HepG2 (cell line): ENCODE measurements around the gene RUSC1. TPM values are rescaled to one million over a fixed set of nuclear protein-coding genes. Genes with fewer than 3 reads are reported as not detected.

ENCODE experiments used
- CBX2 ChIP-seq, 2 experiments: fragments of 200-600 bp in 1 of 2; sonication (generic); formaldehyde crosslinking in 1 of 2; IDR thresholded peaks; 2 replicates each; pipeline versions ENCODE4 v1.7.0 to v1.8.1; 2018 to 2022; ENCODE audit warnings: low read depth in 2 of 2, low read length in 1 of 2, mild to moderate bottlenecking in 1 of 2, missing genetic modification reagents in 1 of 2
- GABPA ChIP-seq, 2 experiments: IDR thresholded peaks; 2 replicates each; pipeline ENCODE4 v1.6.1; 2011 to 2016; ENCODE audit warnings: low read depth in 2 of 2, low read length in 1 of 2, missing biosample characterization in 1 of 2, missing genetic modification characterization in 1 of 2
- HNF1A ChIP-seq, 2 experiments: sonication (generic) in 1 of 2; formaldehyde crosslinking in 1 of 2; IDR thresholded peaks; 2 replicates each; pipeline versions ENCODE4 v1.4.0 to v1.6.1; 2016 to 2020; ENCODE audit warnings: borderline replicate concordance in 1 of 2, low read depth in 1 of 2, mild to moderate bottlenecking in 1 of 2, missing genetic modification reagents in 1 of 2
- MXD4 ChIP-seq: IDR thresholded peaks from 2 replicates; pipeline ENCODE4 v1.6.1; 2016; ENCODE audit warnings: mild to moderate bottlenecking, missing biosample characterization, missing genetic modification reagents
- NR2C2 ChIP-seq: sonication (generic); formaldehyde crosslinking; IDR thresholded peaks from 2 replicates; pipeline ENCODE4 v1.4.0; 2020; ENCODE audit warnings: missing genetic modification reagents, mild to moderate bottlenecking, moderate library complexity, borderline replicate concordance
- PPARG ChIP-seq: conservative IDR thresholded peaks from 2 replicates; pipeline ENCODE4 v1.6.1; 2016; ENCODE audit warnings: missing biosample characterization, missing genetic modification reagents
- RAD21 ChIP-seq: fragments of 450-650 bp; formaldehyde crosslinking; IDR thresholded peaks from 2 replicates; pipeline ENCODE4 v1.5.0; 2020; ENCODE audit warnings: mild to moderate bottlenecking
- REPIN1 ChIP-seq: sonication (generic); formaldehyde crosslinking; IDR thresholded peaks from 2 replicates; pipeline ENCODE4 v1.8.0; 2022; ENCODE audit warnings: missing genetic modification reagents, low read depth, mild to moderate bottlenecking, borderline replicate concordance
- SP4 ChIP-seq: sonication (generic); formaldehyde crosslinking; IDR thresholded peaks from 2 replicates; pipeline ENCODE4 v1.8.1; 2023; ENCODE audit warnings: mild to moderate bottlenecking, missing genetic modification reagents
- TGIF2 ChIP-seq: IDR thresholded peaks from 2 replicates; pipeline ENCODE4 v1.6.1; 2016; ENCODE audit warnings: control low read depth, missing compliant biosample characterization
- ZMYM4 ChIP-seq: sonication (generic); formaldehyde crosslinking; IDR thresholded peaks from 2 replicates; pipeline ENCODE4 v1.8.1; 2023; ENCODE audit warnings: mild to moderate bottlenecking, missing genetic modification reagents
- ZNF501 ChIP-seq: sonication (generic); formaldehyde crosslinking; IDR thresholded peaks from 2 replicates; pipeline ENCODE4 v1.5.1; 2020; ENCODE audit warnings: mild to moderate bottlenecking, moderate library complexity, missing genetic modification reagents
- ZNF572 ChIP-seq: sonication (generic); formaldehyde crosslinking; IDR thresholded peaks from 2 replicates; pipeline ENCODE4 v1.5.1; 2020; ENCODE audit warnings: mild to moderate bottlenecking, missing genetic modification reagents
- ZNF7 ChIP-seq: IDR thresholded peaks from 2 replicates; pipeline ENCODE4 v1.6.1; 2016; ENCODE audit warnings: missing biosample characterization, missing genetic modification reagents
- ZNF768 ChIP-seq: sonication (generic); formaldehyde crosslinking; IDR thresholded peaks from 2 replicates; pipeline ENCODE4 v1.4.0; 2020; ENCODE audit warnings: missing genetic modification reagents
- ZSCAN31 ChIP-seq: sonication (generic); formaldehyde crosslinking; IDR thresholded peaks from 2 replicates; pipeline ENCODE4 v1.5.0; 2020; ENCODE audit warnings: low read depth, mild to moderate bottlenecking, missing genetic modification reagents
- polyA plus RNA-seq, 8 experiments: library from polyadenylated mRNA; depleted of rRNA in 3 of 8; stranded (reverse) in 7 of 8; unstranded in 1 of 8; fragments of >200 nt; fragmentation: Illumina TruSeq in 4 of 8; extraction: Trizol in 4 of 8; gene quantifications; 2 replicates each; pipeline versions ENCODE4 v1.2.1 to v1.2.3, GENCODE V29; 2011 to 2016; ENCODE audit warnings: low read depth in 4 of 8, missing spikeins in 1 of 8, mixed read lengths in 1 of 8; ENCODE audit not compliant: insufficient read depth in 1 of 8
- total RNA-seq, 5 experiments: library from RNA; depleted of rRNA; stranded (reverse); fragments of >200 nt; fragmentation: Illumina TruSeq; extraction: Trizol; gene quantifications; 2 replicates each; pipeline ENCODE4 v1.2.3, GENCODE V29; 2016; ENCODE audit warnings: low read depth in 1 of 5
- TF ChIP-seq, protein P1 (sequence below): sonication (generic); formaldehyde crosslinking; IDR thresholded peaks from 2 replicates; pipeline ENCODE4 v1.4.0; 2020; ENCODE audit warnings: missing genetic modification reagents
- TF ChIP-seq, protein P2 (sequence below): sonication (generic); formaldehyde crosslinking; IDR thresholded peaks from 2 replicates; pipeline ENCODE4 v1.8.1; 2023; ENCODE audit warnings: mild to moderate bottlenecking, missing genetic modification reagents

RUSC1 gene
- total and polyA plus RNA-seq, 2 of the 13 experiments (the other 11 are each of a cell fraction or from before 2014, with no cell fraction given): 18.7 to 20.4 TPM

DNA sequence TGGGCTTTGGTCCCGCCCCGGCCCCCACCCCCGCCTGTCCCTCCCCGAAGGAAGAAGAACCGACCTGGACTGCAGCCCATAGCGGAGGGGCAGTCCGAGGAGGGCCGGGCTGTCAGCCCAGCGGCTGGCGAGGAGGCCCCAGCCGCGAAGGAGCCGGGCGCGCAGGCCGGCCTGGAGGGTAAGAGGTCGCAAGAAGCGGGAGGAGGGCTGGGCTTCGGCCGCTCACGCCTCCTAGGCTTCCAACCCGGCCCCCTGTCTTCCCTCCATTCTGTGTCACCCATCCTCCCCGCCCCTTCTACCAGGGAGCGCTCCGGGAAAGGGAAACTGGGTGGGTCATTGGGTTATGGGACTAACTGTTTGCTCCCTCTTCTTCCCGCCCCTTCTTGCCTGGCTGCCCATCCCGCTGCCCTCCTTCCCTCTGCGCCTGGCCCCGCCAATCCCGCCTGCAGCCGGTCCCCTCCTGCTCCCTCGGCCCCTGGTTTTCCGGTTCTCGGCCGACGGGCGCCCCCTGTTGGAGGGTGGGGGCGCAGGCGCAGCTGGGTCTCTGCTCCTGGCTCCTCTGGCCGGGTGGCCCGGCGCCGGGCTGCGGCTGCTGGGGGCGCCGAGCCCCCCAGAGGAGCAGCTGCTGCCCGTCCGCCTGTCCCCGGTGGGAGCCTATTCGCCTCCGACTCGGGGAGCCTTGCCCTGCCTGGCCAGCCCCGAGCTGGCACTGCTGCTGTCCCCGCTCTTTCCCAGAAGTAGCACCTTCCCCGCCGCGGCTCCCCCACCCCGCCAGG is 2.4 kb downstream of the RUSC1 start (continued):
- TF ChIP-seq ZNF7 (CRISPR knock-in tag) (no peak), MXD4 (peak; percentile 60; the same call in 1 of the 2 replicates), ZNF501 (peak; percentile 69), RAD21 (peak; percentile 96), ZNF768 (CRISPR knock-in tag) (peak; percentile 49; the same call in 1 of the 2 replicates), CBX2 (IDR thresholded peaks at IDR 0.05; ENCODE audit: low read depth, low read length) (no peak), CBX2 (CRISPR knock-in tag; IDR thresholded peaks at IDR 0.05; ENCODE audit: low read depth) (no peak), ZSCAN31 (CRISPR knock-in tag) (peak; percentile 68; the same call in 1 of the 2 replicates), PPARG (no peak), TGIF2 (0 out of 2 replicates have a peak, but pooled peaks have one; percentile 20), HNF1A (IDR thresholded peaks at IDR 0.05; ENCODE audit: low read depth) (no peak), HNF1A (CRISPR knock-in tag; IDR thresholded peaks at IDR 0.05; ENCODE audit: borderline replicate concordance) (0 out of 2 replicates have a peak, but pooled peaks have one; percentile 32), REPIN1 (CRISPR knock-in tag) (peak; percentile 83), SP4 (CRISPR knock-in tag) (peak; percentile 19; the same call in 1 of the 2 replicates), ZNF572 (0 out of 2 replicates have a peak, but pooled peaks have one; percentile 58), ZMYM4 (CRISPR knock-in tag) (peak; percentile 40), GABPA (IDR thresholded peaks at IDR 0.05; ENCODE audit: low read depth, low read length) (no peak), GABPA (CRISPR knock-in tag; IDR thresholded peaks at IDR 0.05; ENCODE audit: low read depth) (peak; percentile 85), NR2C2 (CRISPR knock-in tag) (0 out of 2 replicates have a peak, but pooled peaks have one; percentile 9)
- TF ChIP-seq, protein P1, sequence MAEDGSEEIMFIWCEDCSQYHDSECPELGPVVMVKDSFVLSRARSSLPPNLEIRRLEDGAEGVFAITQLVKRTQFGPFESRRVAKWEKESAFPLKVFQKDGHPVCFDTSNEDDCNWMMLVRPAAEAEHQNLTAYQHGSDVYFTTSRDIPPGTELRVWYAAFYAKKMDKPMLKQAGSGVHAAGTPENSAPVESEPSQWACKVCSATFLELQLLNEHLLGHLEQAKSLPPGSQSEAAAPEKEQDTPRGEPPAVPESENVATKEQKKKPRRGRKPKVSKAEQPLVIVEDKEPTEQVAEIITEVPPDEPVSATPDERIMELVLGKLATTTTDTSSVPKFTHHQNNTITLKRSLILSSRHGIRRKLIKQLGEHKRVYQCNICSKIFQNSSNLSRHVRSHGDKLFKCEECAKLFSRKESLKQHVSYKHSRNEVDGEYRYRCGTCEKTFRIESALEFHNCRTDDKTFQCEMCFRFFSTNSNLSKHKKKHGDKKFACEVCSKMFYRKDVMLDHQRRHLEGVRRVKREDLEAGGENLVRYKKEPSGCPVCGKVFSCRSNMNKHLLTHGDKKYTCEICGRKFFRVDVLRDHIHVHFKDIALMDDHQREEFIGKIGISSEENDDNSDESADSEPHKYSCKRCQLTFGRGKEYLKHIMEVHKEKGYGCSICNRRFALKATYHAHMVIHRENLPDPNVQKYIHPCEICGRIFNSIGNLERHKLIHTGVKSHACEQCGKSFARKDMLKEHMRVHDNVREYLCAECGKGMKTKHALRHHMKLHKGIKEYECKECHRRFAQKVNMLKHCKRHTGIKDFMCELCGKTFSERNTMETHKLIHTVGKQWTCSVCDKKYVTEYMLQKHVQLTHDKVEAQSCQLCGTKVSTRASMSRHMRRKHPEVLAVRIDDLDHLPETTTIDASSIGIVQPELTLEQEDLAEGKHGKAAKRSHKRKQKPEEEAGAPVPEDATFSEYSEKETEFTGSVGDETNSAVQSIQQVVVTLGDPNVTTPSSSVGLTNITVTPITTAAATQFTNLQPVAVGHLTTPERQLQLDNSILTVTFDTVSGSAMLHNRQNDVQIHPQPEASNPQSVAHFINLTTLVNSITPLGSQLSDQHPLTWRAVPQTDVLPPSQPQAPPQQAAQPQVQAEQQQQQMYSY (CRISPR knock-in tag): peak; percentile 73; the same call in 1 of the 2 replicates
- TF ChIP-seq, protein P2, sequence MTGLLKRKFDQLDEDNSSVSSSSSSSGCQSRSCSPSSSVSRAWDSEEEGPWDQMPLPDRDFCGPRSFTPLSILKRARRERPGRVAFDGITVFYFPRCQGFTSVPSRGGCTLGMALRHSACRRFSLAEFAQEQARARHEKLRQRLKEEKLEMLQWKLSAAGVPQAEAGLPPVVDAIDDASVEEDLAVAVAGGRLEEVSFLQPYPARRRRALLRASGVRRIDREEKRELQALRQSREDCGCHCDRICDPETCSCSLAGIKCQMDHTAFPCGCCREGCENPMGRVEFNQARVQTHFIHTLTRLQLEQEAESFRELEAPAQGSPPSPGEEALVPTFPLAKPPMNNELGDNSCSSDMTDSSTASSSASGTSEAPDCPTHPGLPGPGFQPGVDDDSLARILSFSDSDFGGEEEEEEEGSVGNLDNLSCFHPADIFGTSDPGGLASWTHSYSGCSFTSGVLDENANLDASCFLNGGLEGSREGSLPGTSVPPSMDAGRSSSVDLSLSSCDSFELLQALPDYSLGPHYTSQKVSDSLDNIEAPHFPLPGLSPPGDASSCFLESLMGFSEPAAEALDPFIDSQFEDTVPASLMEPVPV (CRISPR knock-in tag): 0 out of 2 replicates have a peak, but pooled peaks have one; percentile 18
